WTC11 (cell line): ENCODE results near the gene MAP3K5. TPM values are rescaled to one million over a fixed set of nuclear protein-coding genes. Genes with fewer than 3 reads are reported as not detected.

Experiments
- ATAC-seq: fragments of 200-7000 bp; cut with Tn5 transposase; 2 replicates; pipeline ENCODE4 v1.10.0; 2021; ENCODE audit warnings: mild to moderate bottlenecking, moderate library complexity
- CTCF ChIA-PET: fragments of 300-600 bp; sonication (Branson Sonifier 250); formaldehyde crosslinking; loops from one replicate; lab custom pipeline; 2021; ENCODE audit warnings: antibody characterized with exemption; lab: Charles Lee
- POLR2A ChIA-PET: fragments of 350-600 bp; sonication (Branson Sonifier 250); formaldehyde crosslinking; loops from one replicate; lab custom pipeline; 2021; ENCODE audit warnings: antibody characterized with exemption; lab: Charles Lee
- DNase-seq: peaks from one replicate; pipeline ENCODE4 v3.0.0; 2021; ENCODE audit warnings: low spot score
- H3K27ac Mint-ChIP-seq: 2 replicates; pipeline ENCODE4 v1.8.0; 2021; ENCODE audit warnings: mixed read lengths
- H3K27me3 Mint-ChIP-seq: 2 replicates; pipeline ENCODE4 v1.8.0; 2021; ENCODE audit warnings: low read depth, mild to moderate bottlenecking, moderate library complexity, mixed read lengths
- H3K36me3 Mint-ChIP-seq: 2 replicates; pipeline ENCODE4 v1.8.0; 2021; ENCODE audit warnings: mixed read lengths
- H3K4me1 Mint-ChIP-seq: 2 replicates; pipeline ENCODE4 v1.8.0; 2022; ENCODE audit warnings: mixed read lengths
- H3K4me3 Mint-ChIP-seq: 2 replicates; pipeline ENCODE4 v1.8.0; 2021; ENCODE audit warnings: mild to moderate bottlenecking, moderate library complexity, mixed read lengths
- H3K9me3 Mint-ChIP-seq: 2 replicates; pipeline ENCODE4 v1.8.0; 2021; ENCODE audit warnings: mixed read lengths
- CDX4 ChIP-seq: fragments of 250-450 bp; sonication (Bioruptor Pico); IDR thresholded peaks from 2 replicates; pipeline ENCODE4 v1.9.0; 2021; ENCODE audit warnings: moderate library complexity, mild to moderate bottlenecking, inconsistent platforms, borderline replicate concordance
- E2F4 ChIP-seq: sonication (generic); formaldehyde crosslinking; IDR thresholded peaks from 2 replicates; pipeline ENCODE4 v1.8.1; 2022; ENCODE audit warnings: low read depth, mild to moderate bottlenecking, moderate library complexity, missing genetic modification reagents, borderline replicate concordance
- EMX1 ChIP-seq: fragments of 250-450 bp; sonication (Bioruptor Pico); IDR thresholded peaks from 2 replicates; pipeline ENCODE4 v1.8.0; 2021; ENCODE audit warnings: mild to moderate bottlenecking
- FOXJ3 ChIP-seq: sonication (generic); formaldehyde crosslinking; IDR thresholded peaks from 2 replicates; pipeline ENCODE4 v1.9.0; 2021; ENCODE audit warnings: missing genetic modification reagents, mild to moderate bottlenecking, borderline replicate concordance
- HMGA2 ChIP-seq: fragments of 250-450 bp; sonication (Bioruptor Pico); IDR thresholded peaks from 2 replicates; pipeline ENCODE4 v1.4.0; 2021; ENCODE audit warnings: mild to moderate bottlenecking, moderate library complexity
- HMGXB4 ChIP-seq: sonication (generic); formaldehyde crosslinking; IDR thresholded peaks from 2 replicates; pipeline ENCODE4 v1.8.1; 2023; ENCODE audit warnings: mild to moderate bottlenecking, moderate library complexity, missing genetic modification reagents
- MXD4 ChIP-seq: fragments of 250-450 bp; sonication (Bioruptor Pico); IDR thresholded peaks from 2 replicates; pipeline ENCODE4 v1.8.0; 2021; ENCODE audit warnings: mild to moderate bottlenecking, moderate library complexity, borderline replicate concordance
- NFE2L1 ChIP-seq: sonication (generic); formaldehyde crosslinking; IDR thresholded peaks from 2 replicates; pipeline ENCODE4 v1.8.1; 2023; ENCODE audit warnings: missing genetic modification reagents
- SMAD3 ChIP-seq: sonication (generic); formaldehyde crosslinking; IDR thresholded peaks from 2 replicates; pipeline ENCODE4 v1.8.0; 2022; ENCODE audit warnings: missing genetic modification reagents, mild to moderate bottlenecking, borderline replicate concordance
- SP1 ChIP-seq: sonication (generic); formaldehyde crosslinking; conservative IDR thresholded peaks from 2 replicates; pipeline ENCODE4 v1.8.1; 2022; ENCODE audit warnings: missing genetic modification reagents
- TEAD1 ChIP-seq: sonication (generic); formaldehyde crosslinking; IDR thresholded peaks from 2 replicates; pipeline ENCODE4 v1.8.0; 2022; ENCODE audit warnings: mild to moderate bottlenecking, missing genetic modification reagents
- TEAD4 ChIP-seq: sonication (generic); formaldehyde crosslinking; IDR thresholded peaks from 2 replicates; pipeline ENCODE4 v1.8.0; 2022; ENCODE audit warnings: mild to moderate bottlenecking, missing genetic modification reagents
- ZNF138 ChIP-seq: sonication (generic); formaldehyde crosslinking; conservative IDR thresholded peaks from 2 replicates; pipeline ENCODE4 v1.8.1; 2022; ENCODE audit warnings: mild to moderate bottlenecking, moderate library complexity, missing genetic modification reagents
- ZNF317 ChIP-seq: sonication (generic); formaldehyde crosslinking; IDR thresholded peaks from 2 replicates; pipeline ENCODE4 v1.8.1; 2023; ENCODE audit warnings: low read depth, mild to moderate bottlenecking, moderate library complexity, missing genetic modification reagents, borderline replicate concordance
- ZNF423 ChIP-seq: fragments of 250-450 bp; sonication (Bioruptor Pico); IDR thresholded peaks from 2 replicates; pipeline ENCODE4 v2.1.2; 2022; ENCODE audit warnings: mild to moderate bottlenecking, moderate library complexity
- total RNA-seq: library from RNA; stranded (reverse); gene quantifications from 3 replicates; pipeline ENCODE4 v1.2.3, GENCODE V29; 2021
- TF ChIP-seq, protein P1 (sequence below): sonication (generic); formaldehyde crosslinking; IDR thresholded peaks from 2 replicates; pipeline ENCODE4 v1.8.1; 2022; ENCODE audit warnings: missing genetic modification reagents, borderline replicate concordance
- TF ChIP-seq, protein P2 (sequence below): sonication (generic); formaldehyde crosslinking; IDR thresholded peaks from 2 replicates; pipeline ENCODE4 v1.8.0; 2022; ENCODE audit warnings: missing genetic modification reagents
- TF ChIP-seq, protein P3 (sequence below): fragments of 250-450 bp; sonication (Bioruptor Pico); IDR thresholded peaks from 2 replicates; pipeline ENCODE4 v1.9.0; 2021; ENCODE audit warnings: mild to moderate bottlenecking
- TF ChIP-seq, protein P4 (sequence below): sonication (generic); formaldehyde crosslinking; IDR thresholded peaks from 2 replicates; pipeline ENCODE4 v1.8.1; 2023; ENCODE audit warnings: mild to moderate bottlenecking, missing genetic modification reagents
- TF ChIP-seq, protein P5 (sequence below): sonication (generic); formaldehyde crosslinking; IDR thresholded peaks from 2 replicates; pipeline ENCODE4 v1.8.1; 2023; ENCODE audit warnings: mild to moderate bottlenecking, missing genetic modification reagents, moderate library complexity

Gene MAP3K5
- total RNA-seq, 1 experiment from 2014 or later = 1.6 TPM

- POLR2A ChIA-PET = no interaction called here
- Mint-ChIP-seq H3K36me3 (no peaks in the 10 kb centered on the region), H3K9me3 (no peaks in the 10 kb centered on the region), H3K4me1 (no peaks in the 10 kb centered on the region), H3K27ac (no peak overlapping the region), H3K4me3 (no peak overlapping the region), H3K27me3 (no peaks in the 10 kb centered on the region)
- ATAC-seq = no peak
- CTCF ChIA-PET = interaction anchor here (0.7 to 1.2 kb wide), 2 partner anchors 57 to 134 kb away, joined by 3 read pairs; partner anchors contain the start of gene MAP3K5
- DNase-seq = no peak
- TF ChIP-seq, protein P1, sequence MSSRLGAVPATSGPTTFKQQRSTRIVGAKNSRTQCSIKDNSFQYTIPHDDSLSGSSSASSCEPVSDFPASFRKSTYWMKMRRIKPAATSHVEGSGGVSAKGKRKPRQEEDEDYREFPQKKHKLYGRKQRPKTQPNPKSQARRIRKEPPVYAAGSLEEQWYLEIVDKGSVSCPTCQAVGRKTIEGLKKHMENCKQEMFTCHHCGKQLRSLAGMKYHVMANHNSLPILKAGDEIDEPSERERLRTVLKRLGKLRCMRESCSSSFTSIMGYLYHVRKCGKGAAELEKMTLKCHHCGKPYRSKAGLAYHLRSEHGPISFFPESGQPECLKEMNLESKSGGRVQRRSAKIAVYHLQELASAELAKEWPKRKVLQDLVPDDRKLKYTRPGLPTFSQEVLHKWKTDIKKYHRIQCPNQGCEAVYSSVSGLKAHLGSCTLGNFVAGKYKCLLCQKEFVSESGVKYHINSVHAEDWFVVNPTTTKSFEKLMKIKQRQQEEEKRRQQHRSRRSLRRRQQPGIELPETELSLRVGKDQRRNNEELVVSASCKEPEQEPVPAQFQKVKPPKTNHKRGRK = no peak
- TF ChIP-seq MXD4 (CRISPR knock-in tag) (no peak), E2F4 (no peak), TEAD4 (CRISPR knock-in tag) (no peak), ZNF317 (CRISPR knock-in tag) (no peak), SMAD3 (CRISPR knock-in tag) (no peak), FOXJ3 (CRISPR knock-in tag) (no peak), HMGA2 (CRISPR knock-in tag) (no peak), TEAD1 (CRISPR knock-in tag) (no peak), SP1 (no peak), CDX4 (CRISPR knock-in tag) (no peak)
- TF ChIP-seq, protein P2, sequence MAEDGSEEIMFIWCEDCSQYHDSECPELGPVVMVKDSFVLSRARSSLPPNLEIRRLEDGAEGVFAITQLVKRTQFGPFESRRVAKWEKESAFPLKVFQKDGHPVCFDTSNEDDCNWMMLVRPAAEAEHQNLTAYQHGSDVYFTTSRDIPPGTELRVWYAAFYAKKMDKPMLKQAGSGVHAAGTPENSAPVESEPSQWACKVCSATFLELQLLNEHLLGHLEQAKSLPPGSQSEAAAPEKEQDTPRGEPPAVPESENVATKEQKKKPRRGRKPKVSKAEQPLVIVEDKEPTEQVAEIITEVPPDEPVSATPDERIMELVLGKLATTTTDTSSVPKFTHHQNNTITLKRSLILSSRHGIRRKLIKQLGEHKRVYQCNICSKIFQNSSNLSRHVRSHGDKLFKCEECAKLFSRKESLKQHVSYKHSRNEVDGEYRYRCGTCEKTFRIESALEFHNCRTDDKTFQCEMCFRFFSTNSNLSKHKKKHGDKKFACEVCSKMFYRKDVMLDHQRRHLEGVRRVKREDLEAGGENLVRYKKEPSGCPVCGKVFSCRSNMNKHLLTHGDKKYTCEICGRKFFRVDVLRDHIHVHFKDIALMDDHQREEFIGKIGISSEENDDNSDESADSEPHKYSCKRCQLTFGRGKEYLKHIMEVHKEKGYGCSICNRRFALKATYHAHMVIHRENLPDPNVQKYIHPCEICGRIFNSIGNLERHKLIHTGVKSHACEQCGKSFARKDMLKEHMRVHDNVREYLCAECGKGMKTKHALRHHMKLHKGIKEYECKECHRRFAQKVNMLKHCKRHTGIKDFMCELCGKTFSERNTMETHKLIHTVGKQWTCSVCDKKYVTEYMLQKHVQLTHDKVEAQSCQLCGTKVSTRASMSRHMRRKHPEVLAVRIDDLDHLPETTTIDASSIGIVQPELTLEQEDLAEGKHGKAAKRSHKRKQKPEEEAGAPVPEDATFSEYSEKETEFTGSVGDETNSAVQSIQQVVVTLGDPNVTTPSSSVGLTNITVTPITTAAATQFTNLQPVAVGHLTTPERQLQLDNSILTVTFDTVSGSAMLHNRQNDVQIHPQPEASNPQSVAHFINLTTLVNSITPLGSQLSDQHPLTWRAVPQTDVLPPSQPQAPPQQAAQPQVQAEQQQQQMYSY = no peak
- TF ChIP-seq, protein P3, sequence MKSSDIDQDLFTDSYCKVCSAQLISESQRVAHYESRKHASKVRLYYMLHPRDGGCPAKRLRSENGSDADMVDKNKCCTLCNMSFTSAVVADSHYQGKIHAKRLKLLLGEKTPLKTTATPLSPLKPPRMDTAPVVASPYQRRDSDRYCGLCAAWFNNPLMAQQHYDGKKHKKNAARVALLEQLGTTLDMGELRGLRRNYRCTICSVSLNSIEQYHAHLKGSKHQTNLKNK (CRISPR knock-in tag) = no peak
These were observed 133.6 kb downstream of the MAP3K5 start for GRCh38 chr6:136658711-136659110.

GRCh38 chr6:136657666-136658065, 134.6 kb downstream of the MAP3K5 start:
- Mint-ChIP-seq H3K4me3 (no peak overlapping the region), H3K9me3 (no peaks in the 10 kb centered on the region), H3K27me3 (no peaks in the 10 kb centered on the region), H3K36me3 (no peaks in the 10 kb centered on the region), H3K4me1 (no peaks in the 10 kb centered on the region), H3K27ac (no peak overlapping the region)
- ChIA-PET CTCF (interaction anchor here (3.2 kb wide), 1 partner anchor 14 kb away, joined by 18 read pairs; no protein-coding TSS in a partner anchor), POLR2A (interaction anchor here (0.6 kb wide), 1 partner anchor 16 kb away, joined by 3 read pairs; no protein-coding TSS in a partner anchor)
- ATAC-seq (no peak), DNase-seq (no peak)
- TF ChIP-seq ZNF138 (CRISPR knock-in tag) (no peak), HMGXB4 (no peak), E2F4 (no peak), EMX1 (CRISPR knock-in tag) (no peak), ZNF423 (CRISPR knock-in tag) (no peak), NFE2L1 (CRISPR knock-in tag) (no peak)
- TF ChIP-seq, protein P4, sequence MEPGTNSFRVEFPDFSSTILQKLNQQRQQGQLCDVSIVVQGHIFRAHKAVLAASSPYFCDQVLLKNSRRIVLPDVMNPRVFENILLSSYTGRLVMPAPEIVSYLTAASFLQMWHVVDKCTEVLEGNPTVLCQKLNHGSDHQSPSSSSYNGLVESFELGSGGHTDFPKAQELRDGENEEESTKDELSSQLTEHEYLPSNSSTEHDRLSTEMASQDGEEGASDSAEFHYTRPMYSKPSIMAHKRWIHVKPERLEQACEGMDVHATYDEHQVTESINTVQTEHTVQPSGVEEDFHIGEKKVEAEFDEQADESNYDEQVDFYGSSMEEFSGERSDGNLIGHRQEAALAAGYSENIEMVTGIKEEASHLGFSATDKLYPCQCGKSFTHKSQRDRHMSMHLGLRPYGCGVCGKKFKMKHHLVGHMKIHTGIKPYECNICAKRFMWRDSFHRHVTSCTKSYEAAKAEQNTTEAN (CRISPR knock-in tag) = no peak
- TF ChIP-seq, protein P1 = no peak
- TF ChIP-seq, protein P5, sequence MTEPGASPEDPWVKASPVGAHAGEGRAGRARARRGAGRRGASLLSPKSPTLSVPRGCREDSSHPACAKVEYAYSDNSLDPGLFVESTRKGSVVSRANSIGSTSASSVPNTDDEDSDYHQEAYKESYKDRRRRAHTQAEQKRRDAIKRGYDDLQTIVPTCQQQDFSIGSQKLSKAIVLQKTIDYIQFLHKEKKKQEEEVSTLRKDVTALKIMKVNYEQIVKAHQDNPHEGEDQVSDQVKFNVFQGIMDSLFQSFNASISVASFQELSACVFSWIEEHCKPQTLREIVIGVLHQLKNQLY (CRISPR knock-in tag) = no peak
